MM.1S (cell line): ENCODE data around the gene MEGF8.

ENCODE experiments used
- EZH2 ChIP-seq: fragments of 300-600 bp; sonication (generic); optimal IDR thresholded peaks from 2 replicates; pipeline ENCODE3; 2017; ENCODE audit warnings: low read depth, mild to moderate bottlenecking, antibody characterized with exemption, low read length, mixed read lengths
- EZH2phosphoT487 ChIP-seq: fragments of 300-600 bp; sonication (generic); IDR thresholded peaks from 2 replicates; pipeline ENCODE4 v1.6.1; 2018; ENCODE audit warnings: antibody characterized with exemption, low read length
- TF ChIP-seq, protein P1 (sequence below): fragments of 300-600 bp; sonication (generic); IDR thresholded peaks from 2 replicates; pipeline ENCODE4 v1.5.1; 2016; ENCODE audit warnings: antibody characterized with exemption, low read length, mixed read lengths

DNA sequence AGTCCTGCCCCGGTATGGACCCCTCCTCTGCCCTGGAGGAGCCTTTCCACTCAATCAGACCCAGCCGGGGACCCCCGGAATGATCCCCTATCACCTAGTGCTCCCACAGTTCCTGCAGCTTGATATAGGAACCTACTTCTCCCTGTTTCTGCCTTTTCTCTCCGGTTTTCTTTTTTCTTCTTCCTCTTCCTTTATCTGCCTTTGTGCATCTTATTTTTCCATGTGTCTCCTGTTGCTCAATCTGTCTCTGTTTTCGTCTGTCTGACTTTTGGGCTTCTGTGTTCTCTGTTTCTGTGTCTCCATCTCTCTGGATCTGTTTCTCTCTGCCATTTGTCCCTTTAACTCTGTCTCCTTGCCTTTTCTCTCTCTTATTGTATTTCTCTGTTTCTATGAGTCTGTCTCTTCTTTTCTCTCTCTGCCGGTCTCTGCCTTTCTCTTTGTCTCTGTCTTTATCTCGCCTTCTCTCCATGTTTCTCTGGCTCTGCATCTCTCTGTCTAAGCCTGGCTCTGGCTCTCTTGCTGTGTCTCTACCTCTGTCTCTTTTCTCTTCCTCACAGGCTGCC is 10.0 kb downstream of the MEGF8 start:
- TF ChIP-seq EZH2phosphoT487 (no peak), EZH2 (no peak)
- TF ChIP-seq, protein P1, sequence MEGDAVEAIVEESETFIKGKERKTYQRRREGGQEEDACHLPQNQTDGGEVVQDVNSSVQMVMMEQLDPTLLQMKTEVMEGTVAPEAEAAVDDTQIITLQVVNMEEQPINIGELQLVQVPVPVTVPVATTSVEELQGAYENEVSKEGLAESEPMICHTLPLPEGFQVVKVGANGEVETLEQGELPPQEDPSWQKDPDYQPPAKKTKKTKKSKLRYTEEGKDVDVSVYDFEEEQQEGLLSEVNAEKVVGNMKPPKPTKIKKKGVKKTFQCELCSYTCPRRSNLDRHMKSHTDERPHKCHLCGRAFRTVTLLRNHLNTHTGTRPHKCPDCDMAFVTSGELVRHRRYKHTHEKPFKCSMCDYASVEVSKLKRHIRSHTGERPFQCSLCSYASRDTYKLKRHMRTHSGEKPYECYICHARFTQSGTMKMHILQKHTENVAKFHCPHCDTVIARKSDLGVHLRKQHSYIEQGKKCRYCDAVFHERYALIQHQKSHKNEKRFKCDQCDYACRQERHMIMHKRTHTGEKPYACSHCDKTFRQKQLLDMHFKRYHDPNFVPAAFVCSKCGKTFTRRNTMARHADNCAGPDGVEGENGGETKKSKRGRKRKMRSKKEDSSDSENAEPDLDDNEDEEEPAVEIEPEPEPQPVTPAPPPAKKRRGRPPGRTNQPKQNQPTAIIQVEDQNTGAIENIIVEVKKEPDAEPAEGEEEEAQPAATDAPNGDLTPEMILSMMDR: no peak
